Heart left ventricle (tissue), 13 donors: Measurements from ENCODE around the gene BAK1.
"Not testable (repeated sequence)": the region's sequence is repeated elsewhere in the genome, so short reads cannot be mapped to it uniquely, and the experiment has no call there.

ENCODE experiments used
- POLR2A ChIP-seq, 2 donors: fragments of 450-650 bp; IDR thresholded peaks; one replicate each; pipeline ENCODE4 v1.6.1; 2017; ENCODE audit warnings: antibody characterized with exemption in 2 of 2, mild to moderate bottlenecking in 2 of 2, moderate library complexity in 2 of 2
- TF ChIP-seq, protein P1 (sequence below), 12 donors: fragments of 200-600 bp; sonication (generic) in 4 of 12; IDR thresholded peaks; one replicate each; pipeline versions ENCODE4 v1.5.0 to v1.8.0; 2018 to 2022; ENCODE audit warnings: antibody characterized with exemption in 12 of 12, mild to moderate bottlenecking in 5 of 12
- donor health status: ischemic (EF 13 %, LVEDD 7.1; RV severe dilation, severe dysfunction).
- donor health status: DM: no; HTN: yes; CAD: no.
- donor health status: DM: no; HTN: no; CAD: no.
- donor health status: ischemic (EF 25% LVEDD 6.9; RV normal size, moderate dysfunction).
- donor health status: ischemic (EF 25% LVEDD 5.7; RV mildly dilated, moderate dysfunction).
- donor health status: ischemic (EF 35%, LVEDD 5.7; RV mildly dilated, moderate dysfunction).
- donor health status: nonischemic (EF 11% LVEDD 7.7; RV severe dilation, severe dysfunction).
- donor health status: DM: yes; HTN: yes; CAD: no.
- donor health status: PGD.
- donor health status: ischemic (EF 29% LVEDD 5.4; RV normal size, mild dysfunction).
- donor health status: nonischemic (EF 23%, LVEDD 6.1; RV moderate dilation, normal function).

DNA sequence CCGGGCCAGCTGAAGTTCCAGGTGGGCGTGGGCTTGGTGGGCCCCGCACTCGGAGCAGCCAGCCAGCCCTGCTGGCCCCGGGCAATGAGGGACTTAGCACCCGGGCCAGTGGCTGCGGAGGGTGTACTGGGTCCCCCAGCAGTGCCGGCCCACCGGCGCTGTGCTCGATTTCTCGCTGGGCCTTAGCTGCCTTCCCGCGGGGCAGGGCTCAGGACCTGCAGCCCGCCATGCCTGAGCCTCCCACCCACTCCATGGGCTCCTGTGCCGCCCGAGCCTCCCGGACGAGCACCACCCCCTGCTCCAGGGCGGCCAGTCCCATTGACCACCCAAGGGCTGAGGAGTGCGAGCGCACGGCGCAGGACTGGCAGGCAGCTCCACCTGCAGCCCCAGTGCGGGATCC lies 47.6 kb downstream of the BAK1 start:
- not testable (repeated sequence) for TF ChIP-seq POLR2A (IDR thresholded peaks at IDR 0.05)
- TF ChIP-seq, protein P1, sequence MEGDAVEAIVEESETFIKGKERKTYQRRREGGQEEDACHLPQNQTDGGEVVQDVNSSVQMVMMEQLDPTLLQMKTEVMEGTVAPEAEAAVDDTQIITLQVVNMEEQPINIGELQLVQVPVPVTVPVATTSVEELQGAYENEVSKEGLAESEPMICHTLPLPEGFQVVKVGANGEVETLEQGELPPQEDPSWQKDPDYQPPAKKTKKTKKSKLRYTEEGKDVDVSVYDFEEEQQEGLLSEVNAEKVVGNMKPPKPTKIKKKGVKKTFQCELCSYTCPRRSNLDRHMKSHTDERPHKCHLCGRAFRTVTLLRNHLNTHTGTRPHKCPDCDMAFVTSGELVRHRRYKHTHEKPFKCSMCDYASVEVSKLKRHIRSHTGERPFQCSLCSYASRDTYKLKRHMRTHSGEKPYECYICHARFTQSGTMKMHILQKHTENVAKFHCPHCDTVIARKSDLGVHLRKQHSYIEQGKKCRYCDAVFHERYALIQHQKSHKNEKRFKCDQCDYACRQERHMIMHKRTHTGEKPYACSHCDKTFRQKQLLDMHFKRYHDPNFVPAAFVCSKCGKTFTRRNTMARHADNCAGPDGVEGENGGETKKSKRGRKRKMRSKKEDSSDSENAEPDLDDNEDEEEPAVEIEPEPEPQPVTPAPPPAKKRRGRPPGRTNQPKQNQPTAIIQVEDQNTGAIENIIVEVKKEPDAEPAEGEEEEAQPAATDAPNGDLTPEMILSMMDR (IDR thresholded peaks at IDR 0.05): not testable (repeated sequence)
